HG02571 (cell line): ENCODE data around the gene PRKN.

Experiments
- ATAC-seq: cut with Tn5 transposase; IDR thresholded peaks from one replicate; pipeline ENCODE4 v1.9.1; 2021; ENCODE audit warnings: mild to moderate bottlenecking, moderate library complexity; ENCODE audit not compliant: unreplicated experiment

PRKN gene

GRCh38 chr6:162389343-162390085 is 338.1 kb downstream of the PRKN start:
- ATAC-seq = no peak

GRCh38 chr6:162388383-162388777 is 339.2 kb downstream of the PRKN start:
- ATAC-seq = no peak

- ATAC-seq = no peak
Measured at GRCh38 chr6:162387718-162388382, 339.7 kb downstream of the PRKN start.

GRCh38 chr6:162385980-162386379 is 341.6 kb downstream of the PRKN start:
- no peak for ATAC-seq

GRCh38 chr6:162379757-162380409 is 347.7 kb downstream of the PRKN start:
- no peak for ATAC-seq

- ATAC-seq = no peak
Measured at GRCh38 chr6:162377735-162378134, 349.8 kb downstream of the PRKN start.

GRCh38 chr6:162373868-162374267 is 353.7 kb downstream of the PRKN start:
- no peak for ATAC-seq

GRCh38 chr6:162373192-162373591 is 354.4 kb downstream of the PRKN start:
- ATAC-seq = no peak

GRCh38 chr6:162372106-162372505 is 355.5 kb downstream of the PRKN start:
- no peak for ATAC-seq

- no peak for ATAC-seq
Measured at GRCh38 chr6:162371121-162371520, 356.4 kb downstream of the PRKN start.

- no peak for ATAC-seq
Measured at GRCh38 chr6:162369091-162369490, 358.5 kb downstream of the PRKN start.

- ATAC-seq = no peak
Measured at GRCh38 chr6:162364488-162364887, 363.1 kb downstream of the PRKN start.

GRCh38 chr6:162363757-162364156 is 363.8 kb downstream of the PRKN start:
- no peak for ATAC-seq

GRCh38 chr6:162360901-162361567 is 366.5 kb downstream of the PRKN start:
- no peak for ATAC-seq

- ATAC-seq = no peak
Measured at GRCh38 chr6:162358625-162359024, 368.9 kb downstream of the PRKN start.

- ATAC-seq = no peak
Measured at GRCh38 chr6:162345051-162345511, 382.5 kb downstream of the PRKN start.

- no peak for ATAC-seq
Measured at GRCh38 chr6:162344646-162345010, 382.9 kb downstream of the PRKN start.

GRCh38 chr6:162343936-162344645 is 383.5 kb downstream of the PRKN start:
- ATAC-seq = no peak

- ATAC-seq = no peak
Measured at GRCh38 chr6:162343198-162343935, 384.2 kb downstream of the PRKN start.

- ATAC-seq = no peak
Measured at GRCh38 chr6:162337412-162337811, 390.2 kb downstream of the PRKN start.
